ENCODE data around the gene HAUS5. TPM values are rescaled to one million over a fixed set of nuclear protein-coding genes. Genes with fewer than 3 reads are reported as not detected.

The HAUS5 gene
- total RNA-seq (2022; extraction: Qiagen RNA extraction; ENCODE audit: low read depth): 11.9 to 16.6 TPM (median 15.7 TPM) in 5 replicates

GRCh38 chr19:35612559-35613321 lies at the start of gene HAUS5:
TSS of gene HAUS5 (plus strand) at chr19:35612735. CDS start at chr19:35612795, 60 bp downstream.

GRCh38 chr19:35563207-35563829 lies 49.2 kb upstream of the HAUS5 start, which contains the start of gene ATP4A:
TSS of gene ATP4A (minus strand) at chr19:35563658. CDS start at chr19:35563629, 29 bp downstream.

GRCh38 chr19:35585848-35586247 lies 26.7 kb upstream of the HAUS5 start, which contains the start of gene PMIS2:
TSS of gene PMIS2 (plus strand) at chr19:35586173. CDS start at chr19:35586260, 87 bp downstream.

GRCh38 chr19:35628565-35629331 lies 16.2 kb downstream of the HAUS5 start, which contains the start of gene RBM42:
TSS of gene RBM42 (plus strand) at chr19:35629036. CDS start at chr19:35629154, 118 bp downstream.

GRCh38 chr19:35641515-35642151 lies 29.1 kb downstream of the HAUS5 start, which contains the start of gene ETV2:
TSS of gene ETV2 (plus strand) at chr19:35641745. CDS start at chr19:35642461, 716 bp downstream.

GRCh38 chr19:35648017-35648961 lies 35.8 kb downstream of the HAUS5 start, which contains the start of gene COX6B1:
TSS of gene COX6B1 (plus strand) at chr19:35648323. CDS start at chr19:35651244, 2,921 bp downstream.

GRCh38 chr19:35666251-35666913 lies 53.8 kb downstream of the HAUS5 start, which contains the start of gene UPK1A:
TSS of gene UPK1A (plus strand) at chr19:35666517. CDS start at chr19:35666813, 296 bp downstream.

Other genes starting within 250 kb of the HAUS5 start
- not detected in 5 replicates for gene GPR42, start 241.7 kb upstream of the HAUS5 start, total RNA-seq (2022; extraction: Qiagen RNA extraction; ENCODE audit: low read depth)
- gene FFAR2, start 164.5 kb upstream of the HAUS5 start, total RNA-seq (2022; extraction: Qiagen RNA extraction; ENCODE audit: low read depth): not detected in 5 replicates
- not detected in 5 replicates for gene KRTDAP, start 122.3 kb upstream of the HAUS5 start, total RNA-seq (2022; extraction: Qiagen RNA extraction; ENCODE audit: low read depth)
- gene DMKN, start 99.1 kb upstream of the HAUS5 start, total RNA-seq (2022; extraction: Qiagen RNA extraction; ENCODE audit: low read depth): 29.0 to 46.4 TPM (median 36.8 TPM) in 5 replicates
- gene SBSN, start 84.4 kb upstream of the HAUS5 start, total RNA-seq (2022; extraction: Qiagen RNA extraction; ENCODE audit: low read depth): 2.0 to 3.9 TPM (median 2.9 TPM) in 5 replicates
- gene GAPDHS, start 79.3 kb upstream of the HAUS5 start, total RNA-seq (2022; extraction: Qiagen RNA extraction; ENCODE audit: low read depth): not detected in 5 replicates
- gene TMEM147, start 67.1 kb upstream of the HAUS5 start, total RNA-seq (2022; extraction: Qiagen RNA extraction; ENCODE audit: low read depth): 378 to 437 TPM (median 424 TPM) in 5 replicates
- not detected in 5 replicates for gene ATP4A, start 49.1 kb upstream of the HAUS5 start, total RNA-seq (2022; extraction: Qiagen RNA extraction; ENCODE audit: low read depth)
- gene PMIS2, start 26.6 kb upstream of the HAUS5 start, total RNA-seq (2022; extraction: Qiagen RNA extraction; ENCODE audit: low read depth): not detected in 5 replicates
- 137 to 219 TPM (median 210 TPM) in 5 replicates for gene RBM42, start 16.3 kb downstream of the HAUS5 start, total RNA-seq (2022; extraction: Qiagen RNA extraction; ENCODE audit: low read depth)
- gene ETV2, start 29.0 kb downstream of the HAUS5 start, total RNA-seq (2022; extraction: Qiagen RNA extraction; ENCODE audit: low read depth): 1.4 to 2.8 TPM (median 2.2 TPM) in 5 replicates
- 1,299 to 1,635 TPM (median 1,348 TPM) in 5 replicates for gene COX6B1, start 35.6 kb downstream of the HAUS5 start, total RNA-seq (2022; extraction: Qiagen RNA extraction; ENCODE audit: low read depth)
- gene UPK1A, start 53.8 kb downstream of the HAUS5 start, total RNA-seq (2022; extraction: Qiagen RNA extraction; ENCODE audit: low read depth): 0.67 to 0.99 TPM (median 0.85 TPM) in 5 replicates
- gene ZBTB32, start 91.8 kb downstream of the HAUS5 start, total RNA-seq (2022; extraction: Qiagen RNA extraction; ENCODE audit: low read depth): not detected in 5 replicates
- 49.8 to 65.3 TPM (median 57.7 TPM) in 5 replicates for gene KMT2B, start 105.3 kb downstream of the HAUS5 start, total RNA-seq (2022; extraction: Qiagen RNA extraction; ENCODE audit: low read depth)
- 10.7 to 12.8 TPM (median 11.2 TPM) in 5 replicates for gene IGFLR1, start 129.7 kb downstream of the HAUS5 start, total RNA-seq (2022; extraction: Qiagen RNA extraction; ENCODE audit: low read depth)
- gene U2AF1L4, start 132.7 kb downstream of the HAUS5 start, total RNA-seq (2022; extraction: Qiagen RNA extraction; ENCODE audit: low read depth): 24.3 to 27.8 TPM (median 26.3 TPM) in 5 replicates
- gene PSENEN, start 132.9 kb downstream of the HAUS5 start, total RNA-seq (2022; extraction: Qiagen RNA extraction; ENCODE audit: low read depth): 261 to 334 TPM (median 293 TPM) in 5 replicates
- 20.4 to 23.4 TPM (median 22.5 TPM) in 5 replicates for gene LIN37, start 135.8 kb downstream of the HAUS5 start, total RNA-seq (2022; extraction: Qiagen RNA extraction; ENCODE audit: low read depth)
- 0.10 to 0.30 TPM (median 0.24 TPM) in 5 replicates for gene HSPB6, start 144.3 kb downstream of the HAUS5 start, total RNA-seq (2022; extraction: Qiagen RNA extraction; ENCODE audit: low read depth)
- 25.6 to 28.1 TPM (median 27.1 TPM) in 5 replicates for gene PROSER3, start 145.4 kb downstream of the HAUS5 start, total RNA-seq (2022; extraction: Qiagen RNA extraction; ENCODE audit: low read depth)
- gene ARHGAP33, start 162.8 kb downstream of the HAUS5 start, total RNA-seq (2022; extraction: Qiagen RNA extraction; ENCODE audit: low read depth): 2.7 to 7.3 TPM (median 5.7 TPM) in 5 replicates
- gene PRODH2, start 200.1 kb downstream of the HAUS5 start, total RNA-seq (2022; extraction: Qiagen RNA extraction; ENCODE audit: low read depth): 0.18 to 0.61 TPM (median 0.44 TPM) in 5 replicates
- 0.13 to 0.65 TPM (median 0.36 TPM) in 5 replicates for gene NPHS1, start 239.8 kb downstream of the HAUS5 start, total RNA-seq (2022; extraction: Qiagen RNA extraction; ENCODE audit: low read depth)
- 0.53 to 0.73 TPM (median 0.57 TPM) in 5 replicates for gene KIRREL2, start 244.2 kb downstream of the HAUS5 start, total RNA-seq (2022; extraction: Qiagen RNA extraction; ENCODE audit: low read depth)

All from A549 treated with RU486 at 1 μM for 4 hours (cell line).